AML-193 (cell line): ENCODE results near the gene TMEM214.
A peak's percentile ranks its signal among the peaks of the same experiment; 100 is the strongest.

Source experiments
- DNase-seq, 2 experiments: peaks; one replicate each; lab custom pipeline; 2025; lab: John Stamatoyannopoulos, UW

Gene TMEM214

GRCh38 chr2:27084297-27085061 lies 51.7 kb downstream of the TMEM214 start:
- DNase-seq = no peak

DNA sequence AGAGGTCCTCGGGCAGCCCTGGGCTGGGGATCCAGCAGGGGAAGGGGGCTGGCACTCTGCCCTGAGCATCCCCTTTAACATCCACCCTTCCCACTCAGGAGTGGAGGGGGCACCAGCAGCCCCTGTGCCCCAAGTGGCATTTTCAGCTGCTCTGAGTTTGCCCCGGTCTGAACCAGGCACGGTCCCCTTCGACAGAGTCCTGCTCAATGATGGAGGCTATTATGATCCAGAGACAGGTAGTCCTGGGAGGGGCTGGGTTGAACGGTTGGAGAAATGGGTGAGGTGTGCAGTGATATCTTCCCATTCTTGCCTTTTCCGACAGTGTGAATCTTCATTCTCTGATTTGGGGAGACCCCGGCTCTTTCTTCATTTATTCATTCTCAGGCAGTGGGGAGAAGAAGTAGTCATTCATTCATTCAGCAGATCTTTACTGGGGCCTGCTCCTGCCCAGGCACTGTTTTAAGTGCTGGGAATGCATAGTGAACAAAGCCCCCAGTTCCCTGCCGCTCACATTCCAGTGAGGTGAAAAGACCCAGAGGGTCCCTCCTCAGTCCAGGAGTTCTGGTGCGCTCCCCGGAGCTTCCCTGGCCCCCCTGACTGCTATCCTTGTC lies 52.4 kb downstream of the TMEM214 start:
- no peak for DNase-seq

GRCh38 chr2:27085673-27086089 lies 52.9 kb downstream of the TMEM214 start:
- peak; percentile 37 to 57 for DNase-seq

GRCh38 chr2:27086090-27086723 lies 53.4 kb downstream of the TMEM214 start:
- peak; percentile 84 to 86 for DNase-seq

GRCh38 chr2:27086724-27087593 lies 54.2 kb downstream of the TMEM214 start, which contains the start of gene KHK:
KHK (plus strand) TSS chr2:27086772; CDS start chr2:27087260, 488 bp downstream.
- DNase-seq = no peak

DNA sequence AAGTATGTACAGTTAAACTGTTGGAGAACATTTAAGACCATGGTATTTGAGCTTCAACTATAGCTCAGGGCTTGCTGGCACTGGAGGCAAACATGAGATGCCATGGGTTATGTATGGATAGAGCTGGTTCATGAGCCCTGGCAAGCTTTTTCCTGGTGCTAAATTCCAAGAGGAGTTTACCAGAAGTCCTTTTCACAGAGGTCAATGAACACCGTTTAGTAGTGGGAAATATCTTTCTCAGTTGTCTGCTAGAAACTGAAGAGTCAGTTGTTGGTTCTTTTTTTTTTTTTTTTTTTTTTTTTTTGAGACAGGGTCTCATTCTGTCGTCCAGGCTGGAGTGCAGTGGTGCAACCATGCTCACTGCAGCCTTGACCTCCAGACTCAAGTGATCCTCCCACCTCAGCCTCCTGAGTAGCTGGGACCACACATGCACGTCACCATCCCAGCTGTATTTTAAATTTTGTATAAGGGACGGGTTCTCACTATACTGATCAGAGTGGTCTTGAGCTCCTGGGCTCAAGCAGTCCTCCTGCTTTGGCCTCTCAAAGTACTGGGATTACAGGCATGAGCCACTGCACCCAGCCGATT lies 55.2 kb downstream of the TMEM214 start:
- DNase-seq = no peak

DNA sequence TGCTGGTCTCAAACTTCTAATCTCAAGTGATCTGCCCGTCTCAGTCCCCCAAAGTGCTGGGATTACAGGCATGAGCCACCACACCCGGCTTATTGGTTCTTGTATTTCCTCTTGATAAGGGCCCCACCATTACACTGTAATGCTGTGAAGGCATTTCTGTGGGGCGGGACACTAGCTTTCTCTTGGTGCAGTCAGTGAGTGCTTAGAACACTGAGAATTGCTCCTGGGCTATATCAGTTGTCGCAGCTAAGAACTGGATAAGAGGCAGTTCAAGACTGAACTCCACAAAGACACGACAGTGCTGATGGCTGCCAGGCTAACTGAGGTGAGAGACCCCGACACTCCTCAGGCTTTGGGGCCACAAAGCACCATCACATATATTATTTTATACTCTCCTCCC lies 55.9 kb downstream of the TMEM214 start:
- no peak for DNase-seq

GRCh38 chr2:27089111-27089954 lies 56.6 kb downstream of the TMEM214 start:
- DNase-seq = no peak
